Adrenal gland (tissue), 5 donors: ENCODE measurements around the gene OPN4.

Experiments used
- POLR2A ChIP-seq, 2 donors: fragments of 450-650 bp; IDR thresholded peaks; one replicate each; pipeline ENCODE4 v1.6.1; 2017; ENCODE audit warnings: antibody characterized with exemption in 2 of 2, mild to moderate bottlenecking in 2 of 2, moderate library complexity in 1 of 2
- TF ChIP-seq, protein P1 (sequence below), 6 experiments: fragments of 450-650 bp in 4 of 6; fragments of 200-600 bp in 2 of 6; sonication (generic) in 1 of 6; IDR thresholded peaks; 1 replicate in 5 of 6; 2 replicates in 1 of 6; pipeline versions ENCODE4 v1.5.1 to v1.8.0; 2016 to 2021; ENCODE audit warnings: antibody characterized with exemption in 6 of 6, mild to moderate bottlenecking in 2 of 6, moderate library complexity in 1 of 6
- donor health status: DM: no; HTN: no; CAD: no.

DNA sequence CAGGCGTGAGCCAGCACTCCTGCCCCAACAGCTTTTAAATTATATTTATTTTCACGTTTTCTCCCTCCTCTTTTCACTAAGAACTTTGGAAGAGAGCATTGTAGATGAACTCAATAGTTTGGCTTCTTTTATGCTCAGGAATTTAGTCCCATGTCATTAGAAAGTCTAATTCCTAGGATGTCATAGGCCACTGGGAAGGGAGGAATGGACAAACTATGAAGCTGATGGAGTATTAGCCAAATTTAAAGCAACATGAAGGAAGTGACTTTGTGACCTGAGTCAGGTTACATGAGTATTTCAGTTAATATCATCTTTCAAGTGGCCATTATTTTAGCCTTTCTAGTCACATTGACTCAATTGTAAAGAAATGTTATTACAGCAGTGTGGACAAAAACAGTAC, 18.0 kb upstream of the OPN4 start:
- TF ChIP-seq, protein P1, sequence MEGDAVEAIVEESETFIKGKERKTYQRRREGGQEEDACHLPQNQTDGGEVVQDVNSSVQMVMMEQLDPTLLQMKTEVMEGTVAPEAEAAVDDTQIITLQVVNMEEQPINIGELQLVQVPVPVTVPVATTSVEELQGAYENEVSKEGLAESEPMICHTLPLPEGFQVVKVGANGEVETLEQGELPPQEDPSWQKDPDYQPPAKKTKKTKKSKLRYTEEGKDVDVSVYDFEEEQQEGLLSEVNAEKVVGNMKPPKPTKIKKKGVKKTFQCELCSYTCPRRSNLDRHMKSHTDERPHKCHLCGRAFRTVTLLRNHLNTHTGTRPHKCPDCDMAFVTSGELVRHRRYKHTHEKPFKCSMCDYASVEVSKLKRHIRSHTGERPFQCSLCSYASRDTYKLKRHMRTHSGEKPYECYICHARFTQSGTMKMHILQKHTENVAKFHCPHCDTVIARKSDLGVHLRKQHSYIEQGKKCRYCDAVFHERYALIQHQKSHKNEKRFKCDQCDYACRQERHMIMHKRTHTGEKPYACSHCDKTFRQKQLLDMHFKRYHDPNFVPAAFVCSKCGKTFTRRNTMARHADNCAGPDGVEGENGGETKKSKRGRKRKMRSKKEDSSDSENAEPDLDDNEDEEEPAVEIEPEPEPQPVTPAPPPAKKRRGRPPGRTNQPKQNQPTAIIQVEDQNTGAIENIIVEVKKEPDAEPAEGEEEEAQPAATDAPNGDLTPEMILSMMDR (IDR thresholded peaks at IDR 0.05) = no peak
- no peak for TF ChIP-seq POLR2A (IDR thresholded peaks at IDR 0.05)
